GM10266 (cell line): ENCODE measurements around the gene ARHGAP29.

Experiments used
- DNase-seq: peaks from one replicate; pipeline ENCODE4 v3.0.0; 2012; ENCODE audit errors: extremely low spot score
- TF ChIP-seq, protein P1 (sequence below): IDR thresholded peaks from 2 replicates; pipeline ENCODE4 v1.5.1; 2012; ENCODE audit warnings: mild to moderate bottlenecking, low read depth; ENCODE audit not compliant: control insufficient read depth, insufficient read depth; ENCODE audit errors: missing control alignments

Gene ARHGAP29

DNA sequence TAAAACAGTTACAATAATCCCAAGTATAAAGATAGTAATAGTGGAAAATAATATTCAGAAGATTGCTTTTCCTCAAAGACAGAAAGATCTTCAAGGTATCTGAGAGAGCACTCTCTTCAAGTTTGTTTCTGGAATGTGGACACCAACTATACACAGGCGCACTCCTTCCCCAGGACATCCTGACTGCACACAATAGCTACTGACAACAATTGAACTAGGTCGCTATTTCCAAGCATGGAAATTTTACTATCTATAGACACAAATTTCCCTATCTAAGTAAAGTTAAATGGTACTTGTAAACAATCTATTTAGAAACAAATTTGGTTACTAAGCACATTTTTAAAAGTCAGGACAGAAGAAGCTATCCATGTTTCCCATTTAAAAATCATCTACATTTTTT lies 19.1 kb downstream of the ARHGAP29 start:
- DNase-seq: no peak
- TF ChIP-seq, protein P1, sequence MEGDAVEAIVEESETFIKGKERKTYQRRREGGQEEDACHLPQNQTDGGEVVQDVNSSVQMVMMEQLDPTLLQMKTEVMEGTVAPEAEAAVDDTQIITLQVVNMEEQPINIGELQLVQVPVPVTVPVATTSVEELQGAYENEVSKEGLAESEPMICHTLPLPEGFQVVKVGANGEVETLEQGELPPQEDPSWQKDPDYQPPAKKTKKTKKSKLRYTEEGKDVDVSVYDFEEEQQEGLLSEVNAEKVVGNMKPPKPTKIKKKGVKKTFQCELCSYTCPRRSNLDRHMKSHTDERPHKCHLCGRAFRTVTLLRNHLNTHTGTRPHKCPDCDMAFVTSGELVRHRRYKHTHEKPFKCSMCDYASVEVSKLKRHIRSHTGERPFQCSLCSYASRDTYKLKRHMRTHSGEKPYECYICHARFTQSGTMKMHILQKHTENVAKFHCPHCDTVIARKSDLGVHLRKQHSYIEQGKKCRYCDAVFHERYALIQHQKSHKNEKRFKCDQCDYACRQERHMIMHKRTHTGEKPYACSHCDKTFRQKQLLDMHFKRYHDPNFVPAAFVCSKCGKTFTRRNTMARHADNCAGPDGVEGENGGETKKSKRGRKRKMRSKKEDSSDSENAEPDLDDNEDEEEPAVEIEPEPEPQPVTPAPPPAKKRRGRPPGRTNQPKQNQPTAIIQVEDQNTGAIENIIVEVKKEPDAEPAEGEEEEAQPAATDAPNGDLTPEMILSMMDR: no peak

DNA sequence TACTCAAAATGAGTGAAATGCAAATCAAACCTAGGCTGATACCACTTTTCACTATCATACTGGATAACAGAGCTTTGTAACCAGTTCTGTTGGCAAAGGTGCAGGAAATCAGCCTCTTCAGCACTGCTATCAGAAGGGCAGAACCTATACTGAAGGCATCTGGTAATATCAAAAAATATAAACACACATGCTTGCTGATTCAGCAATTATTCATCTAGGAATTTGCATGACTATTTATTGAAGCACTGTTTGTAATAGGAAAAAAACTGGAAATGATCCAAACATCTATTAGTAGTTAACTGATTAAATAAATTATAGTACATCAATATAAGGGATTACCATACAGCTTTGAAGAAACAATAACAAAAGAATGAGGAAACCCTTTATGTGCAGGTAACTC lies 21.4 kb downstream of the ARHGAP29 start:
- DNase-seq: no peak
- TF ChIP-seq, protein P1: no peak

DNA sequence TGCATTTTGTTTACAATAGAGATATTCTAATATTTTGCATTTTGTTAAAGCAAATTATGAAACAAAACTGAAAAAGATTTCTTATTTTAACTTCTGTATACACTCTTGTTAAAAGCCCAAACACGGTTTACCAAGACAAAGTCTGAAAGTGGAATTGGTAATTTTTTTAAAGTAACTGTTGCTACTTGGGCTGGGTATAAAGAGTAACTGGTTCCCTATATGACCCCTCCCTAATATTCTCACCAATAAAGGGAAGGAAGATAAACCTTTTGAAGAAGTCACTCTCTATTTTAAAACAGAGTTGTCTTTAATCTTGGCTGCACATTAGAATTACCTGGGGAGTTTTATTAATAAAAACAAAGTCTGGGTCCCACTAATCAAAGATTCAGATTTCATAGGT lies 27.4 kb downstream of the ARHGAP29 start:
- TF ChIP-seq, protein P1: no peak
- no peak for DNase-seq

DNA sequence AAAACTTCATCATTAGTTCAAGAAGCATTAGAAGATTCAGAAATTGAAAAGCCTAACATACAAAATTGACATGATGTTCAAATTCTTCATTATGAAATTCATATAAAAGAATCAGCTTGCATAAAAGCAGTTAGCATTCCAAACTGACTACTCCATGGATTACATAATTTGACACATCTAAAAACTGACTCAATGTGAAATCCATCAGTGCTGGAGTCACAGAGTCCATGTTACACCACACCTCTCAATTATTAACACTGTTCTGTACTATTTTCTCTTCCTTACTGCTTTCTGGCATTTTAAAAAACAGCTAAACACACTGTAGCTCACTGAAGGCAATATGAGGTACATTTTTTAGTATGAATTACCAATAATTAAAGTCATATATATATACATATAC lies 28.0 kb downstream of the ARHGAP29 start:
- DNase-seq: no peak
- TF ChIP-seq, protein P1: no peak

DNA sequence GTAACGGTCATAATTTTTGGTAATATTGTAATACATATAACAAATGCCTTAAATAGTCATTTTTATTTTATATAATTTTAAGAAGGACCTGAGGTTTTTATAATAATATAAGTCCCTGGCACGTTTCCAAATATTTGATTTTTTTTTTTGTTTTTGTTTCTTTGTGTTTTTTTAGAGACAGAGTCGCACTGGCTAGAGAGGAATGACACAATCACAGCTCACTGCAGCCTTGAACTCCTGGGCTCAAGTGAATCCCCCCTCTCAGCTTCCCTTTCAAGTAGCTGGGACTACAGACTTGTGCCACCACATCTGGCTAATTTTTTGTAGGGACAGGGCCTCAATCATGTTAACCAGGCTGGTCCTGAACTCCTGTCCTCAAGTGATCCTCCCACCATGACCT lies 29.7 kb downstream of the ARHGAP29 start:
- TF ChIP-seq, protein P1: no peak

DNA sequence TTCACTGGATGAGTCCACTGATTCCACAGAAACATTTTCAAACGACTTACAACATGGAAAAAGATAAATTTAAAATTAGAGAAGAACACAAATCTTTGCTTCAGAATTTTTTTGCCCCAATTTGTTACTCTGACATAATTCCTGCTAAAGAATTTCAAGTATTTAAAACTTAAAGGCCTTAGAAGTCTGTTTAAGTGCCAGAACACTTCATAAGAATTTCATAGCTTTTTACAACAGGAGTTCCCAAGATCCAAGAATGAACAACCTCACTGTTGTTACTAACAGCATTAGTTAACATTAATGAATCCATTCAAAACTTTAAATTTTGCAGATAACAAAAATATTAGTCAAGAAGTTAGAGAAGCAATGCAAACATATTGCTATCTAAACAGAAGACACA lies 31.7 kb downstream of the ARHGAP29 start:
- DNase-seq: no peak
- TF ChIP-seq, protein P1: no peak

More for the DNA sequence above, 29.7 kb downstream of the ARHGAP29 start:
- no peak for DNase-seq

DNA sequence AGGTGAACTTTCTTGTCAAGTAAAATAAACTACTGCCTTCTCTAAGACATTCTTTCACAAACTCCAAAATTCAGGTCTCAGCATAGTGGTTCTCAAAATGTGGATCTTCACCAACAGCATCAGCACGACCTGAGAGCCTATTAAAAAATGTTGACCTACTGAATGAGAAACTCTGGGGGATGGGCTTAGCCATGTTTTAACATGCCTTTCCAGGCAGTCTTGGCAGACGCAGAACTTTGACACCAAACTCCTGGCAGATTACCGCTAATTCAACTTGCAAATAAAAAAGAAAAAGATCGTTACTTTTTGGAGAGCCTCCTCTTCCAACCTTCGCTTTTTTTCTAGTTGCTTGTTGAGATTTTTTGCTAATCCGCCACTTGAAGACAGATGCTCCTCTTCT lies 35.1 kb downstream of the ARHGAP29 start:
- TF ChIP-seq, protein P1: no peak

More for the DNA sequence above, 35.1 kb downstream of the ARHGAP29 start:
- DNase-seq: no peak
